Activated CD4-positive, alpha-beta T cell treated with anti-CD3 and anti-CD28 coated beads, Interleukin-2, amount 50 U/mL, for 24 hours (primary cell): Measurements from ENCODE around the gene NLRP10.
"Not testable (repeated sequence)": the region's sequence is repeated elsewhere in the genome, so short reads cannot be mapped to it uniquely, and the experiment has no call there.

Experiments
- DNase-seq, 2 donors: peaks; one replicate each; pipeline ENCODE4 v3.0.0-alpha.2; 2020; ENCODE audit warnings: low read depth in 1 of 2, low spot score in 1 of 2

Gene NLRP10, protein sequence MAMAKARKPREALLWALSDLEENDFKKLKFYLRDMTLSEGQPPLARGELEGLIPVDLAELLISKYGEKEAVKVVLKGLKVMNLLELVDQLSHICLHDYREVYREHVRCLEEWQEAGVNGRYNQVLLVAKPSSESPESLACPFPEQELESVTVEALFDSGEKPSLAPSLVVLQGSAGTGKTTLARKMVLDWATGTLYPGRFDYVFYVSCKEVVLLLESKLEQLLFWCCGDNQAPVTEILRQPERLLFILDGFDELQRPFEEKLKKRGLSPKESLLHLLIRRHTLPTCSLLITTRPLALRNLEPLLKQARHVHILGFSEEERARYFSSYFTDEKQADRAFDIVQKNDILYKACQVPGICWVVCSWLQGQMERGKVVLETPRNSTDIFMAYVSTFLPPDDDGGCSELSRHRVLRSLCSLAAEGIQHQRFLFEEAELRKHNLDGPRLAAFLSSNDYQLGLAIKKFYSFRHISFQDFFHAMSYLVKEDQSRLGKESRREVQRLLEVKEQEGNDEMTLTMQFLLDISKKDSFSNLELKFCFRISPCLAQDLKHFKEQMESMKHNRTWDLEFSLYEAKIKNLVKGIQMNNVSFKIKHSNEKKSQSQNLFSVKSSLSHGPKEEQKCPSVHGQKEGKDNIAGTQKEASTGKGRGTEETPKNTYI

DNA sequence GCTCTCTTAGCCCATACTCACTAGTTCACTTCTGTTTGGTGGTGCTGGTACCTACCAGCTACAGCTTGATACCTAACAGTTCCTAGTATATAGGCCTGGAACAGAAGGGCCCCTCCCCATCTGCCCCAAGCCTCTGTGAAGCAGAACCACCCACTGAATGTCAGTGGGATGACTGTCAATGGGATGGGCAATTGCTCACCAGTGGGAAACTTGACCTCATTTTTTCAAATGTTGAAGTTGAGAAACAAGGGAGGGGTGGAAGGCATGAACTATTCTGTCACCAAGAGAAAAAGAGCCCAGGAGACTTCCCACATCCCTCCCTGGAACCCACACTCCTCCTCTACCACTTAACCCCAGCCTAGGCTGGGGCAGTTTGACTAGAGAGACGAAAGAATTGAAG, at the start of gene NLRP10:
Gene NLRP10 (minus strand): TSS at position 62 of the 400 bp plus-strand sequence. CDS start 1,952 bp downstream, outside the sequence.
- DNase-seq = no peak

DNA sequence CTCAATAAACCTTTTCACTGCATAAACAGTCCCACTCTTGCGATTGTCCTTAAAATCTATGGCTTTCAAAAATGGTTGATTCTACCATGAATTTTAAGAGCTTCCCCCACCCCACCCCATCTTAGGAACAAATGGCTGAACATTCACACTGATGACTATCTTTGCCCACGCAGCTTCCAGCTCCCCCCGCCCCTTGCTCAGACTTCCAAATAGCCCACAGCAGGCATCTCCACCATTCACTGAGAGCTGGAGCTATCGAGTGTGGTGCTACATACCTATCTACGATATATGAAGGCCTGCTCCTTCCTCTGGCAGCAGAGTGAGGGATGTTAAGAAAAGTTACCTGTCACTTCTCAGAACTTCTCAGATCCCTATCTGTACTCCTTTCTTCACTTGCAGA, 48.6 kb upstream of the NLRP10 start:
- no peak for DNase-seq

DNA sequence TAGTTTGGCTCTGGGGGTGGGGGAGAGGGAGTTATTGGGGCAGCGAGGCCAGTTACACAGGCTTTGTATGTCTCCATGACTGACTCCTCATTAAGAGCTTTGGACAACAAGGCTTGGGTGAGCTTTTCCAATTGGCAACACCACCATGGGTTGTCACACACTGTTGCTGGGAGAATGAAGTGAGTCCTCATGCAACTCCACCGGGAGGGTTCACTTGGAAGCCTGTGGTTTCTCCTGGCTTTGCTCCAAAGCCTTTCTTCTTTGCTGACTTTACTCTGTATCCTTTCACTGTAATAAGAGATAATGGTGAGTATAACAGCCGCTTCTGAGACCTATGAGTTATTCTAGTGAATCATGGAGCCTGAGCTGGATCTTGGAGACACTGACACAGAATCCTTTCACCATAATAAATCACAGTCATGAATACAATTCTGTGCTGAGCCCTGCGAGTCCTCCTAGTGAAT, 46.8 kb upstream of the NLRP10 start:
- no peak for DNase-seq

DNA sequence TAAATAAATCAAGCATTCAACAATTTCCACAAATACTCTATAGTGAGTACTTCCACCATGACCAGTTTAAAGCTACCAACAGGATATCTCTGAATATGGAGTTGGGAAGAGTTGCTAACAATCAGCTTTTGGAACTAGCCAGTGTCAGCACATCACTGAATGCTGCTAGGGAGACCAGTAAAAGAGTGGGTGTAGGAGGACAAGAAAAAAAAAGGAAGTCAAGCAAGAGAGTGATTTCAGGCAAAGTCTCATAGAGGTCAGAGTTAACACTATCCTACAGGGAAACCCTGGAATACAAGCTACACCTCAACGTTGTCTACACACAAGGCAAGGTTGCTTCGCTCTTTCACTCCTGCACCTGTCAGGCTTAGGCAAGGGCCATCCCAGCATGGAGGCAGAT, 46.1 kb upstream of the NLRP10 start:
- no peak for DNase-seq

DNA sequence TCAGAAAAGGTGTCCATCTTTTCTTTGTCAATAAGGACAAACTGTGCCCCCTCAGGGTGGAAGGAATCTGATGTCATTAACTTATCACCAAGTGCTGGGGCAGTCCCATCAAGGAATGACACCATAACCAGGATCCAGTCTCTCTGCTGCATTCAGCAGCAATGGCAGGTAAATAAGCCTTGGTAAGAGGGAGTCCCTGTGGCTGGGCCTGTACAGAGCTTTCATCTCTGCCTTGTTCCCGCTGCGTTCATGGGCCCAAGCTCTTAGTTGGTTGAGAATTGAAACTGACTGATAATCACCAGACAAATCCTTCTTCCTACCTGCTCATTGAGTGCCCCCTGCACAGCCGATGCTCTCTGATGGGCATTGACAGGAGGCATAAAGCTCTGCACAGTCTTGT, 44.6 kb upstream of the NLRP10 start:
- no peak for DNase-seq

DNA sequence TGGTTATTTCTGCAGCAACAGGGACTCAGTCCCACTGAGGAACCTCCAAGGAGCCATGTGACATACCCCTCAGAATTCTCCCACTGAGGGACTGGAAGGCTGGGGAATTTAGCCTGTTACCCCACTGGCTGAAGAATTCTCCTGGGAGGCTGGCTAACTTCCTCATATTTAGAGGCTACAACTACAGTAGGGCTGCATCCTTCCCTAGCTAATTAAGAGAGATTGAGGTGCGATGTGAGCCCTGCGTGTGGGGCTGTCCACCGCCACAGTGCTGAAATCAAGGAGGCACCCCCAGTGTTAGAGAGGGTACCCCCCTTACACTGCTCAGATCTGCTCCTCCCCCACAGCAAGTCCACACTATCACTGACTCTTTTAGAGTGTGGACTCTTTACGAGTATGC, 43.0 kb upstream of the NLRP10 start:
- DNase-seq = no peak

DNA sequence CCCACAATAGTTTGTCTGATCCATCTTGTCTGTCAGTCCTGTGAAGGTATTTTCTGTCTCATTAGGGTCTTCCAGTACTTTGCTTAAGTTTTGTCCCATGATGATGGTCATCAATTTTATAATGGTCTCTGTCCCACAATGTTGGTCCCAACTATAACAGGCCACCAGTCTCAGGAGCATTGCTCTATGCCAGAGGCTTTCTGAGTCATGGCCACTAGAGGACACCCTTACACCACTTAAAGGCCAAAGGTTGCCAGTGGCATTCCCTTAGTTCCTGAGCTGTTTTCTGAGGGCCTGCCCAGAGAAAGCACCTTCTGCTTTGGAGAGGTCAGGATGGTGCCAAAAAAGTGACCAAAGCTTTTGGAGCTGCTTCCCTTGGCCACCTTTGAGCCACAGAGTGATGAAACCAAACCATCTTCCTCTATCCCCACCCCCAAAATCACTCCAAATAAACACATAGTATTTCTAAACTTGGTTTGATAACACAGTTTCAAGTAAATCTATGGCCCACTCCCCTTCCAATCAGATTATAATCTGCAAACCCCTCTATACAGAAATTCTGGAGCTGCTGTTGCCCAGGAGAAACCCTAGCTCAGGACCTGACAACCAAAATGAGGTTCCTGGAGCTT, 41.2 kb upstream of the NLRP10 start:
- peak in 1 of 2 donors; percentile 32 for DNase-seq

DNA sequence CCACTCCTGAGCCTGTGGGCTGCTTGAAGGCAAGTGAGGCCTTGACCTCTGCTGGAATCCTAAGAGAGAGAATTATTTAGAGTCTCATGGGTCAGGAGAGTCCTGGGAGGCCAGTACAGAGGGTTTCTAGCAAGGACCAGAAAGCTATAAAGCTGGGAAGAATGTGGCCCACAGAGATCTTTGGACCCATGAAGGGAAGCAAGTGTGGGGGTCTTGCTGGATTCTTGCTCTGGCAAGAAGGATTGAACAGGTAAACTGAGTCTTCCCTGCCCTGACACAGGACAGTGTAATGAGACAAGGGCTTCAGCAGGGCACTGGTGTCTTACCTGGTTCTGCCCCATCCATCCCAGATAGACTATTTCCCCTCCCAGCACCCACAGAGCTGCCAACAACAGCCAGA, 40.3 kb upstream of the NLRP10 start:
- DNase-seq = no peak

DNA sequence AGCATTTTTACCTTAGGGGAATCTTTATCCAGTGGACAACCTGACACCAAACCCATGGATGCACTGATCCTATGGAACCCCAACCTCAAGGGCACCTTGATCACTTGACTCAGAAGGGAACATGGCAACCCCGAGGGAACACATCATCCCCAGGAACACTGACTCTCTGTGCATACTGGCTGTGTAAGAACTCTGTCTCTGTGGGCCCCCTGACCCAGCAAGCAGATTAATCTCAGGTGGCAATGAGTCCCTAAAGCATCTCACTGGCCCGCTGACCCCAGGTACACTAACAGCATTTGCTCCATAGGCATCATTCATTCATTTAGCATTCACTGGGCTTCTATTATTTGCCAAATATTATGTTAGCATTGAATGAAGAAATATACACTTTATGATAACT, 38.8 kb upstream of the NLRP10 start:
- DNase-seq = no peak

DNA sequence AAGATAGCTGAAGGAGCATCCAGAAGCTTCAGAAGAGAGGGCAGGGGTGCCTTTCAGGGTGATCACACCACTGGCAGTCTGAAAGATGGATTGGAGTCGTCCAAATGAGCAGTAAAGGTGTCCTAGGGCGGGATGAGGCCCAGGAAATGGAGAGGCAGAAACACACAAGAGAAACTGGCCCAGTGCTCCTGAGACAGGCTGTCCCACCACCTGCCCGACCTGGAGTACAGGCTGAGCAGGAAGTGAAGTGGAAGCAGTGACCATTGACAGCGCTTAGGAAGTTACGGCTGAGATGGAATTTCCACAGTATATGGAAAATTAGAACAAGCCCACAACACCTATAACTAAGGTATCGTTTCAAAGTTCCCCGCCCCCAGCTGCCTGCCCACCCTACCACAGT, 37.9 kb upstream of the NLRP10 start:
- no peak for DNase-seq

DNA sequence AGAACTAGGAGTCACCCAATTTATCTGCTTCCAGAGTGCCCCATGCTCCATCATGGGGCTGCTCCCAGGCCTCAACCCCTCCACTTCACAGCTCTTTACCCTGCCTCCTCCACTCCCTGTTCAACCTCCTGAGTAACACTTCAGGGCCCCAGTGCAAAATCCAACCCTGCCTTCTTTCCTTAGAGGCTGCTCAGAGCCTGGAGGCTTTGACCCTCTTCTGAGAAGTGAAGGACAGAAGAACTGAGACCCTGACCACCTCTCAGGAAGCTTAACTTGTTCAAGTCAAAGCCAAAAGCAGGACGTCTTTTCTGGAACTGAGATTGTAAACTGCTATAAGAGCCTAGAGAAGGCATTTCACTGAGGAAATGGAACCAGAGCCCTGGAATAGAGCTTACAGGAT, 37.4 kb upstream of the NLRP10 start:
- no peak for DNase-seq

DNA sequence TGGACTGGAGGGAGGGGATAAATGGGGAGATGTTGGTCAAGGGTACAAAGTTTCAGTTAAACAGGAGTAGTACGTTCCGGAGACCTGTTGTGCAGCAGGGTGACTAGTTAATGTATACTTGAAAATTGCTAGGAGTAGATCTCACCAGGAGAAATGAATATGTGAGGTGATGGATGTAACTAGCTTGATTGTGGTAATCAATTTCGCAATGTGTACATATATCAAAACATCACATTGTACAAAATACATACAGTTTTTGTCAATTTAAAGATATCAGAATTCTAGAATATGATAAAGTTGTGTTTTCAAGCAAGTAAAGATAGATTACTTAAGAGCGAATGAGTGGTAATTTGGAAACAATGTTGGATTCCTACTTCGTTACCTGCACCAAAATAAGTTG, 35.1 kb upstream of the NLRP10 start:
- DNase-seq = no peak

DNA sequence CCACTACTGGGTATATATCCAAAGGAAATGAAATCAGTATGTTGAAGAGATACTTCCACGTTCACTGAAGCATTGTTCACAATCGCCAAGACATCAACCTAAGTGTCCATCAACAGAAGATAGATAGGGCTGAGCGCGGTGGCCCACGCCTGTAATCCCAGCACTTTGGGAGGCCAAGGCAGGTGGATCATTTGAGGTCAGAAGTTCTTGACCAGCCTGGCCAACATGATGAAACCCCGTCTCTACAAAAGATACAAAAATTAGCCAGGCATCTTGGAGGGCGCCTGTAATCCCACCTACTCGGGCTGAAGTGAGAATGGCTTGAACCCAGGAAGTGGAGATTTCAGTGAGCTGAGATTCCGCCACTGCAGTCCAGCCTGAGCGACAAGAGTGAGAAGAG, 34.5 kb upstream of the NLRP10 start:
- DNase-seq = no peak

DNA sequence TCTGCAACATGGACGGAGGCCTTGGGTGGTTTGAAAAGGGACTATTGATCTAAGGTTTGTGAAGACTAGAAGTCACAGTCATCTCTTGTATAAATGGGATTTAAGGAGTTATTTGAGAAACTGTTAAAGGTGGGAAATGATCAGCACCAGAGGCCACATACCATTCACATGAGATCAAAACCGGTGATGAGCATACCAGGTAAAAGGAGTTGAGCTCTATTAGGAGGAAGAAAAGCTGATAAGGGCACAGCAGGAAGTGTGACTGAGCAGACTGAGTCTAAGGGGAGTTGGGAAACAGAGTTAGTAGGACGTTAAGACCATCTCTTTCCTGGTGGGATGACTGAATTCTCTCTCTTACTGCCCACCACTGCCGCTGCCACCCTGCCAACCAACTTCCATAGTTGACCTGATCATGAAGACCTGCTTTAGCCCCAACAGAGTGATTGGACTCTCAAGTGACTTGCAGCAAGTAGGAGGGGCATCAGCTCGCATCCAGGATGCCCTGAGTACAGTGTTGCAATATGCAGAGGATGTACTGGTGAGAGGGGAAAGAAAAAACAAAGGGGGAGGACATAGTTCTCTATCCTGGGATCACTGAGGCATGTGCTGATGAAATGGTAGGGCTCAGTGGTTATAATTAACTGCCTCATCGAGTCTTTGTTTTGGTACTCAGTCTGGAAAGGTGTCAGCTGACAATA, 29.5 kb upstream of the NLRP10 start:
- DNase-seq = no peak

DNA sequence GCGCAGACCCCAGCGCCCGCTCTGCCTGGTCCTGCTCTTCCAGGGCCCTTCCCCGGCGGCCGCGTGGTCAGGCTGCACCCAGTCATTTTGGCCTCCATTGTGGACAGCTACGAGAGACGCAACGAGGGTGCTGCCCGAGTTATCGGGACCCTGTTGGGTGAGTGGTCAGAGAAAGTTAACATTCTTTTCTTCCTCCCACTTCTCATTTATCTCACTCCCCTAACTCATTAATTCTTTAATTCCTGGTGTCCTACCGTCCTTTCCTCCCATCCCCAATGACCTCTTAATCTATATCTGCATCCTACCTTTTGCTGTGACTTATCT, 22.3 kb upstream of the NLRP10 start:
- DNase-seq = not testable (repeated sequence)

DNA sequence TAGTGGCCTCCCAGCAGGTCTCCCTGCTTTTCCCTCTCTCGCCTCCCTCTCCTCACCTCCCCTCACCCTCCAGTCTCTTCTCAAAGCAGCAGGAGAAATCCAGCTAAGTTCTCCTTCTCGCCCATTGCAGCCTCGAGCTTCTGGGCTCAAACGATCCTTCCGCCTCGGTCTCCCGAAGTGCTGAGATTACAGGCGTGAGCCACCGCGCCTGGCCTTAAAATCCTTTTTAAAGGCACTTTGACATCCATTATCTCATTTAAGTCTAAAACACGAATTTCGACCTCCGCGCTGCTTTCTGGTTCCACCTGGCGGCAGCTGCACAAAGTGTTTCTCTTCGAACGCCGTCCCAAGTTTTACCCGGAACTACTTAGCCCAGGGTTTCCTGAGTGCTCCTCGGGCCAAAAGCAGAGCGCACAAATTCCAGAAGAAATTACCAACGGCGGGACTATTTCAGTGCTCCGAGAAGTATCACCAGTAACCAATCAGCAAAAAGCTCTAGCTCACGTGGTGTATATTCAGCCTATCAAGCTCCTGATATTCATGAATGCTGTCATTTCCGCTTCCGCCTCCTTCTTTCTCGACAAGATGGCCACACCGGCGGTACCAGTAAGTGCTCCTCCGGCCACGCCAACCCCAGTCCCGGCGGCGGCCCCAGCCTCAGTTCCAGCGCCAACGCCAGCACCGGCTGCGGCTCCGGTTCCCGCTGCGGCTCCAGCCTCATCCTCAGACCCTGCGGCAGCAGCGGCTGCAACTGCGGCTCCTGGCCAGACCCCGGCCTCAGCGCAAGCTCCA, 21.7 kb upstream of the NLRP10 start, which contains the start of gene EIF3F:
Gene EIF3F (plus strand): TSS at position 570 of the 792 bp plus-strand sequence. CDS start 16 bp downstream, at position 586.
- DNase-seq = peak; percentile 58 to 93

DNA sequence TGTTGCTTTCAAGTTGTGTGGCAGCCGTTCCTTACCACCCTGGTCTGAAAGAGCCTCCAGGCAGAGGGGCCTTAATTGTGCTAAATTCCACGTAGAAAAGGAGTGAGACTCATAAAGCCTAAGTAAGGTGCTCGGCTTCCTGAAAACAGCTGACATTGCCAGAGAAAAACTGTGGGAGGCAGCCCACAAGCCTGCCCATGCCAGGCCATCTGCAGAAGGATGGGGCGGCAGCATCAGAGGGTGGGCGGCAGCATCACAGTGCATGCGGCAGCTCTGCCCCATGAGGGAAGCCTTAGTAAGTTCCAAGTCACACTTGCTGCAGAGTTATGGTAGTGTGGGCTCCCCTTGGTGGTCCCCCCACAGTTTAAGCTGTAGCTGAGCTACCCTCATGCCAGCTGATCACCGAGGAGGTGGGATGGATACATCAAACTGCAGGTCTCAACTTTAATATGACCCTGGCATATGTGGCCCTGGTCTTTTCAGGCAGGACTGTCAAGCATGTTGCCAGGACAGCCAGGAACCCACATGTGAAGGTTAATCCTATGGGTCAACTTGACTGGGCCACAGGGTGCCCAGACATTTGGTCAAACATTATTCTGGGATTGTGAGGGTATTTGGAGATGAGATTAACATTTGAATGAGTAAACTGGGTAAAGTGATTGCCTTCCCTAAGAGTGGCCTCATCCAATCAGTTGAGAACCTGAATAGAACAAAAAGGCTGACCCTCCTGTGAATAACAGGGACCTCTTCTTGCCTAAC, 18.8 kb upstream of the NLRP10 start:
- no peak for DNase-seq

DNA sequence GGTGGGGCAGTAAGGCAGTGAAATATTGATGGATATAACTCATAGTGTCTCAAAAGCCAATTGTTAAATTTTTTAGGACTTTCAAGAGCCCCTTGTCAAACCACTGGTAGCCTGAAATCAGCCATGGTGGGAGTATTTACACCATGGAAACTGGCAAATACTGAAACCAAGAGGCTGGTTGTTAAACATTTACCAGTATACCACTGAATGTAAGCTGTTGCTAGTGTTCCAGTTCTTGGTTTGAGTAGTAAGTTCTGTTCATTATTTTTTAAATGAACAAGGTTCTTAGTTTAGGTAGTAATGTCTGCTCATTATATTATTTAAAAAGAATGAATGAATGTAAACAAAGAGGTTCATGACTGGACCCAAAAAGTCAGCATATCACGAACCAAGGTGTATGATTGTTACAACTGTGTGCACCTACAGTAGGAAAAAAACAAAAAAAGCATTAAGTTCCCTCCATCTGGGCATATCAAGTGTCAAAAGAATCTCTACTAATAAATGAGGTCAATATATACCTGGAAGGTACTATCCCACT, 17.4 kb upstream of the NLRP10 start:
- DNase-seq = no peak

DNA sequence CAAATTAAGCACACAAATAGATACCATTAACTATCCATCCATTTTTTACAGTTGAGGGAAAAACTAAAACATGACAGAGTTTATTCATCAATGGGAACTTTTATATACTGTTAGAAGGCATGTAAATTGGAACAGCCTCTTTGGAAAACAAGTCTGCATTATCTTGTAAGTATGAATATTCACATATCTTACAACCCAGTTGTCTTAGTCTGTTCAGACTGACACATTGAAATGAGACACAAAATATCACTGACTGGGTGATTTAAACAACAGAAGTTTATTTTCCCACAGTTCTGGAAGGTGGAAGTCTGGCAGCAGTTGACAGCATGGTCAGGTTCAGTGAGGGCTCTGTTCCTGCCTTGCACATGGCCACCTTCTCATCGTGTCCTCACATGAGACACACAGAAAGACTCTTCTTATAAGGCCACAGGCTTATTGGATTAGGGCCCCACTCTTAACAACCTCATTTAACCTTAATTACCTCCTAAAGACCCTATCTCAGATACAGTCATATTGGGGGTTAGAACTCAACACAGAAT, 16.4 kb upstream of the NLRP10 start:
- DNase-seq = no peak
